HG02759 (cell line): Measurements from ENCODE around the gene HNRNPUL1.
A peak's percentile ranks its signal among the peaks of the same experiment; 100 is the strongest.
"Not testable (repeated sequence)": the region's sequence is repeated elsewhere in the genome, so short reads cannot be mapped to it uniquely, and the experiment has no call there.

Experiments
- ATAC-seq: cut with Tn5 transposase; IDR thresholded peaks from one replicate; pipeline ENCODE4 v1.9.1; 2021; ENCODE audit warnings: mild to moderate bottlenecking, moderate library complexity; ENCODE audit not compliant: unreplicated experiment

Gene HNRNPUL1

GRCh38 chr19:41263850-41264580, at the start of gene HNRNPUL1:
TSS of gene HNRNPUL1 (plus strand) at chr19:41264372. CDS start at chr19:41264504, 132 bp downstream.
- ATAC-seq: peak; percentile 73

GRCh38 chr19:41217741-41218140, 46.4 kb upstream of the HNRNPUL1 start:
- ATAC-seq: no peak

GRCh38 chr19:41218249-41218614, 45.9 kb upstream of the HNRNPUL1 start:
- no peak for ATAC-seq

- ATAC-seq: no peak
These were observed 45.3 kb upstream of the HNRNPUL1 start, which contains the start of gene AXL for GRCh38 chr19:41218615-41219507. TSS of gene AXL (plus strand) at chr19:41219223. CDS start at chr19:41219393, 170 bp downstream.

GRCh38 chr19:41219924-41220567, 44.1 kb upstream of the HNRNPUL1 start:
- ATAC-seq: no peak

- ATAC-seq: no peak
These were observed 43.4 kb upstream of the HNRNPUL1 start for GRCh38 chr19:41220811-41221210.

DNA sequence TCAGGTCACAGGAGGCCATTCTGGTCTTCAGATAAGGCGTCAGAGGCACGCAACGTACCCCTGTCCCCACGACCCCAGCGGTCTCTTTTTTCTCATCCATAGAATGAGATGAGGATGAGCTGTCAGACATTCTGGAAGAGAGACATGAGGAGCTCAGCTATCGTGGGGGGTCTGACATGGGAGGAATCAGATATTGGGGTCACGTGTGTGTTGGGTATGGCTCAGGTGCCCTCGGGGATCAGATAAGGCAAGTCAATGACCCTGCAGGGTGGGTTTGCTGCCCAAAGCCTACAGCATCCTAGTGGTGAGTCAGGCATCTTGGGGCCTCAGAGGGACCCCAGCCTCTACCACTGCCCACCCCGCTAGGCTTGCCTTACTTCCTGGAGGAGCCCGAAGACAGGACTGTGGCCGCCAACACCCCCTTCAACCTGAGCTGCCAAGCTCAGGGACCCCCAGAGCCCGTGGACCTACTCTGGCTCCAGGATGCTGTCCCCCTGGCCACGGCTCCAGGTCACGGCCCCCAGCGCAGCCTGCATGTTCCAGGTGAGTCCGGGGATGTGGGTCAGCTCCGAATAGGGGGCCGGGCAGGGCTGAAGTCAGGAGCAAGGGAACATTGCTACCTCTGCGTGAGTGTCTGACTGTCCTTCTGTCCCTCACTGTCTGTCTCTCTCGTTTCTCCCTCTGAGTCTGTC, 42.5 kb upstream of the HNRNPUL1 start:
- ATAC-seq: no peak

DNA sequence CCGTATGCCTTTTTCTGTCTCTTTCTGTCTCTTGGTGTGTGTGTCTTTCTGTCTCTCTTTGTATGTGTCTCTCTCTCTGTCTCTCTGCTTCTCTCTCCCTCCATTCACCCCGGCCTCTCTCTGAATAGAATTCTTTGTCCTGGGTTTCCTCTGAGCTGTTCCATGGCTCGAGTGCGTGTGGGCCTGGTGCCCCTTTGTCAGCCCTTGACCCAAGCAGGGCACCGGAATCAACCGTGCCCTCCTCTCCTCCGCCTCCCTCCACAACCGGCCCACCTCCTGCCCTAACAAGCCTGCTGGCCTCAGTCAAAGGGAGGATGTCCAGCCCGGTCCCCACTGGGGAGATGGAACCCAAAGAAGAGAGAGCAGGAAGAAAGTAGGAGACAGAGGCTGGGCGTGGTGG, 41.9 kb upstream of the HNRNPUL1 start:
- ATAC-seq: no peak

GRCh38 chr19:41223431-41224234, 40.5 kb upstream of the HNRNPUL1 start:
- no peak for ATAC-seq

DNA sequence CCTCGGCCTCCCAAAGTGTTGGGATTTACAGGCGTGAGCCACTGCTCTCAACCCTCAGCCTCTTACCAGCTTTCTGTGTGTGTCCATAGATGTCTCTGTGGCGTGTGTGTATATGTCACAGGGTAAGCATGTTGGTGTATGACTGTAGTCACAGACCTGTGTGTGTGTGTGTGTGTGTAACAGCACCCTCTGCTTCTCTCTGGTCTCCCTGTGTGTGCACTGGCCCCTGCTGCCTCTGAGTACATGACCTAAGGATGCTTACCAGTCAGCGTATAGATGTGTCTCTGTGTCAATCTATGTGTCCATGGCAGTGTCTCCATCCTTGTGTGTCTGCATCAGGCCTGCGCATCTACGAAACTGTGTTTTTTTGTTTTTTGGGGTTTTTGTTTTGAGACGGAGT, 39.5 kb upstream of the HNRNPUL1 start:
- no peak for ATAC-seq

DNA sequence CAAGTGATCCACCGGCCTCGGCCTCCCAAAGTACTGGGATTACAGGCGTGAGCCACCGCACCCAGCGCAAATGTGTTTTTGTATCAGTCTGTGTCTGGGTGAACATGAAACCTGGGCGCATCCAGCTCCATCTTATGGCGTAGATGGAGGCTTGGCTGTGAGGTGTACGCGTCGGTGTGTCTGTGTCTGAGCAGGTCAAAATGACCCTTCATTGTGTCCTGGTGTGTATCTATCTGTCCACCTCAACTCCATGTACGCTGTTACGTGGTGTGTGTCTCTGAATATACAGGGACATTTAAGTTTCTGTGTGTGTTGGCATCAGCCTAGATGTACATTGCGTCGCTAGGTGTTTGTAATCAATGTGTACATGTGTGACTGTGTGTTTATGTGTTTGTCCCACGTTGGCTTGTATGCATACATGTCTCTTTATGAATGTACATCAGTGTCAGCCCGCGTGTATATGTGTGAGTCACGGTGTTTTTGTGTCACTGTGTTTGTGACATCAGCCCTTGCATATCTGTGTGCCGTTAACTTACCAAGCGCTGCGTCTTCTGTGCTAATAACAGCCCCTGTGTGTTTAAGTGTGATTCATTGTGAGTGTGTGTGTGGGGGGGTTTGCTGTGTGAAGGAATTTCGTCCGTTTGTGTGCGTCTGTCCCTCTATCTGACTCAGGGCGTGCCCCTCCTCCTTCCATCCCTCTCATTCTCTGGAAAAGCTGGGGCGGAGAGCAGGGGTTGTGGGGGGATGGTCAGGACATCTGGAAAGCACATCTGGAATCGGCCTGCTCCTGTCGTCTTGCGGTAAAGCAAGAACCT, 38.7 kb upstream of the HNRNPUL1 start:
- ATAC-seq: no peak

- no peak for ATAC-seq
These were observed 37.9 kb upstream of the HNRNPUL1 start for GRCh38 chr19:41226053-41226873.

DNA sequence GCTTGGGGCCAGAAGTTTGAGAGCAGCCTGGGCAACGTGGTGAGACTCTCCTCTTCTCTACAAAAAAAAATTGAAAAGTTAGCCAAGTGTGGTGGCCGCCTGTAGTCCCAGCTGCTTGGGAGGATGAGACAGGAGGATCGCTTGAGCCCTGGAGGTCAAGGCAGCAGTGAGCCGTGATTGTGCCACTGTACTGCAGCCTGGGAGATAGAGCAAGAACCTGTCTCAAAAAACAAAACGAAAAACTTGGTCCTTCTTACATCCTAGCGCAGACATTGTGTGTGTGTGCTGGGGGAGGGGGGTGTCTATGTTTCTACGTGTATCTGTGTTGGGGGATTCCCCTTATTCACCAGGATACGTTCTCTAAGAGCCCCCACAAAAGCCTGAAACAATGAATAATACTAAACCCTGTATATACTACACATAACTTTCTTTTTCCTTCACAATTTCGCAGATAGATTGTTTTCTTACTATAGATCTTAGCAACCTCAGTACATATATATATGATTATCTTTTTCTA, 37.2 kb upstream of the HNRNPUL1 start:
- ATAC-seq: no peak

DNA sequence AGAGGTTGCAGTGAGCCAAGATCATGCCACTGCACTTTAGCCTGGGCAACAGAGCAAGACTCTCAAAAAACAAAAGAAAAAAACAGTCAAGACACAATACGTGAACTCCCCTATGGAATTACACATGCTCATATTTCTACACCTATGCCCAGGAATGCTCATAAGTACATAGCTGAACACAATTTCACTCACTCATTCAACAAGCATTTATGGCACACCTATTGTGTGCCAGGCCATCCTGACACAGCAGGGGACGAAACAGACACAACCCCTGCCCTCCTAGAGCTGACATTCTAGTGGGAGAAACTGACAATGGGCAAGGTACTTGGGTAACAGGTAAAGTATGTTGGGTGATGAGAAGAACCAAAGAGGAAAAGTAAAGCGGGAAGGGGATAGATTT, 35.7 kb upstream of the HNRNPUL1 start:
- ATAC-seq: no peak

DNA sequence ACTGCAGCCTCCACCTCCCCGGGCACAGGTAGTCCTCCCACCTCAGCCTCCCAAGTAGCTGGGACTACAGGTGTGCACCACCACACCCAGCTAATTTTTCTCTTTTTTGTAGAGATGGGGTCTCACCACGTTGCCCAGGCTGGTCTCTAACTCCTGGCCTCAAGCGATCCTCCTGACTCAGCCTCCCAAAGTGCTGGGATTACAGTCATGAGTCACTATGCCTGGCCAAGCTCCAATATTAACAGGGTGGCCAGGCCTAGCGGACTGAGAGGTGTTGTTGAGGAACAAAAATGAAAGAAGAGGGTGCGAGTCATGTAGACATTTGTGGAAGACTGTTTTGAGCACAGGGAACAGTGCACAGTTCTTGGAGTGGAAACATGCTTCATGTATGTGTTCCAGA, 34.8 kb upstream of the HNRNPUL1 start:
- not testable (repeated sequence) for ATAC-seq

GRCh38 chr19:41230067-41230857, 33.9 kb upstream of the HNRNPUL1 start:
- no peak for ATAC-seq

GRCh38 chr19:41232686-41233085, 31.5 kb upstream of the HNRNPUL1 start:
- ATAC-seq: no peak
